ENCODE data around the gene BIN1. TPM values are rescaled to one million over a fixed set of nuclear protein-coding genes. Genes with fewer than 3 reads are reported as not detected.

BIN1 gene
- total RNA-seq, 1 experiment from 2014 or later = 26.0 TPM

GRCh38 chr2:127061375-127062273, 45.3 kb downstream of the BIN1 start:
- H3K27me3 ChIP-seq (ENCODE audit: control insufficient read depth, insufficient read depth, low read length) = no peaks in the 10 kb centered on the region
- no peaks in the 10 kb centered on the region for H3K36me3 ChIP-seq (replicated peaks; ENCODE audit: control insufficient read depth, insufficient read depth, low read length)
- no peak for DNase-seq
- H3K4me3 ChIP-seq (ENCODE audit: insufficient read depth, low read depth, low read length) = no peak overlapping the region

DNA sequence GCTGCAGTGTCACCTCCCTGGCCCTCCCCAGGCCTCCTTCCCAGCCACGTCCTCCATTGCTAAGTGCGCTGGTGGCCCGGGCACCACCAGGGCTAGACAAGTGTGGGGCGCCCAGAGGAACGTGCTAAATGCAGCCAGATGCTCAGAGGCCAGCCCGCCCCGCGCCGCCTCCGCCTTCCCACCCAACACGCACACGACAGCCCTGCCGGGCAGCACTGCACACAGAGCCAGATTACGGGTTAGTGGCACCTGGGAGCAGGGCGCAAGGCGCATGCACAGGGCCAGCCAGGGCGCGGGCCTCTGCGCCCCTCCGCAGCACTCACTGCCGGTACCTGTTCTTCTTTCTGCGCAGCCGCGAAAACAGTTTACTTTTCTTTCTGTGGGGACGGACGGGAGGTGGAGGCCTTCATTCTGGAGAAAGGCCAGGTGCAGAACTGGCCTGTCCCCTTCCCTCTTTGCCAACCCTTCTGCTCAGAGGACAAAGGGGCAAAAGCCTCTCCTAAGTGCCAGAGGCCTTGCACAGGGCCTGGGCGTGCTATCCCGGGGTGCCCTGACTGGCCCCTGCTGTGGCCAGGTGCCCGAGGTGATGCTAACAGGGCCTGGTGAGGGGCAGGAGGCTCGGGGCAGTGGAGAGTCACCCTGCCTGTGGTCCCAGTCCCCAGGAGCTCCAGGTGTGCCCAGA, 46.5 kb downstream of the BIN1 start:
- Histone ChIP-seq H3K27me3 (ENCODE audit: control insufficient read depth, insufficient read depth, low read length) (no peaks in the 10 kb centered on the region), H3K4me3 (ENCODE audit: insufficient read depth, low read depth, low read length) (no peak overlapping the region), H3K36me3 (replicated peaks; ENCODE audit: control insufficient read depth, insufficient read depth, low read length) (no peaks in the 10 kb centered on the region)
- DNase-seq = no peak

DNA sequence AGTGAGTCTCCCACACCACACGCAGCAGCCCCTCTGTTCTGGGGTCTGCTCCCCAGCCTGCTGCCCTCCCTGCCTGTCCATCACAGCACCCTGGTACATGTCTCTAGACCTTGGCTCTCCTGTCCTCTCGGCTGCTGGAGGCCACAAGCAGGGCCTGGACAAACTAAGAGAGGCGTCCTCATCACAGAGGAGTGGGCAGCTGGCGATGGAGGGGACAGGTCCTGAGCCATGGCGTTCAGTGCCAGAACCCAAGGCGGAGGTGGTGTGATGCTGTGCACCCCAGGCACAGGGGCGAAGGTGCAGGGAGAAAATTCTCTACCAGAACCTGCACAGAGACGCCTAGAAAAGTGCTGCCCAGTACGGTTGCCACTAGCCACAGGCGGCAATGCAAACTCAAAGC, 47.4 kb downstream of the BIN1 start:
- no peak for DNase-seq
- H3K4me3 ChIP-seq (ENCODE audit: insufficient read depth, low read depth, low read length) = no peak overlapping the region
- no peaks in the 10 kb centered on the region for H3K27me3 ChIP-seq (ENCODE audit: control insufficient read depth, insufficient read depth, low read length)

DNA sequence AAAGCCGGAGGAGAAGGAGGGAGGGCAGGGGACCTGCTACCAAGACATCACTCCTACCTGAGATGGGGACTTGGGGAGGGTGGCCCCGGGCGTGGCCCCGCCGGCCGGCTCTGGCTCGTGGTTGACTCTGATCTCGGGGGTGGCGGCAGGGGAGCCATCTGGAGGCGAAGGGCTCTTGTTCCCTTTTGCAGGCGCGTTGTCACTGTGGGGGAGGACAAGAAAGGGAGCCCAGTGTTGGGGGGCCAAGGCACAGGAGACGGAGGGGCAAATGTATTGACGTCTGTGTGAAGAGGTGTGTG, 48.1 kb downstream of the BIN1 start:
- Histone ChIP-seq H3K36me3 (replicated peaks; ENCODE audit: control insufficient read depth, insufficient read depth, low read length) (no peaks in the 10 kb centered on the region), H3K4me3 (ENCODE audit: insufficient read depth, low read depth, low read length) (no peak overlapping the region), H3K27me3 (ENCODE audit: control insufficient read depth, insufficient read depth, low read length) (no peaks in the 10 kb centered on the region)
- no peak for DNase-seq

More for the DNA sequence above, 47.4 kb downstream of the BIN1 start:
- no peaks in the 10 kb centered on the region for H3K36me3 ChIP-seq (replicated peaks; ENCODE audit: control insufficient read depth, insufficient read depth, low read length)

DNA sequence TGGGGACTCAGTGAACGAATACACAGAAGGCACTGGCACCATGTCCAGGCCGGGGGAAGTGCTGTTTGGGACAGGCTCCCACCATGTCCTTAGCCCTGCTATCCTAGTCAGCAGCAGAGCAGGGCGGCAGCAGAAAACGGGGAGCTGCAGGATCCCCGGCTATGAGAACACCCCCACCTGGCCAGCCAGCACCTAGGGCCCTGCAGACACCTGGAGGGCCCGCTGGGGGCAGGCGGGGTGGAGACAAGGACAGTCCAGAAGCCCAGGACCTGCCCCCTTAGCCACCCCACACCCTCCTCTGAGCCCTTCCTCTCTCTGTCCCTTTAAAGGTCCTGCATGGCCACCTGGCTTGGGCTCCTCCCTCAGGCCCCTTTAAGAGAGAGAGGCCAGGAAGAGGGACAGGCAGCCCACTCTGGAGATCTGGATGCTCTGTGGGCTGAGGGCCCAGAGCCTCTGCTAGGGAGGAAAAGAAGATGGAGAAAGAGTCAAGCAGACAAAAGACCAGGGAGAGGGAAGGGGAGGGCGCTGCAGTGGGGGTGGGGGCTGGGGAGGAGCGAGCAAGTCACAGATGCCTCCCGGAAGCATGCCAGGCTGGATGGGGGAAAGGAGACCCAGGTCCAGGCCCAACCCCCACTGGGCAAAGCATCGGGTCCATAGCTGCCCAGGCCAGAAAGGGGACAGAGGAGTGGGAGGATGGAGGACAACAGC, 48.6 kb downstream of the BIN1 start:
- no peaks in the 10 kb centered on the region for H3K36me3 ChIP-seq (replicated peaks; ENCODE audit: control insufficient read depth, insufficient read depth, low read length)
- H3K4me3 ChIP-seq (ENCODE audit: insufficient read depth, low read depth, low read length) = no peak overlapping the region
- no peak for DNase-seq
- H3K27me3 ChIP-seq (ENCODE audit: control insufficient read depth, insufficient read depth, low read length) = no peaks in the 10 kb centered on the region

- no peak for DNase-seq
- Histone ChIP-seq H3K27me3 (ENCODE audit: control insufficient read depth, insufficient read depth, low read length) (no peaks in the 10 kb centered on the region), H3K36me3 (replicated peaks; ENCODE audit: control insufficient read depth, insufficient read depth, low read length) (no peaks in the 10 kb centered on the region), H3K4me3 (ENCODE audit: insufficient read depth, low read depth, low read length) (no peak overlapping the region)
These were observed 49.3 kb downstream of the BIN1 start for GRCh38 chr2:127057371-127058245.

DNA sequence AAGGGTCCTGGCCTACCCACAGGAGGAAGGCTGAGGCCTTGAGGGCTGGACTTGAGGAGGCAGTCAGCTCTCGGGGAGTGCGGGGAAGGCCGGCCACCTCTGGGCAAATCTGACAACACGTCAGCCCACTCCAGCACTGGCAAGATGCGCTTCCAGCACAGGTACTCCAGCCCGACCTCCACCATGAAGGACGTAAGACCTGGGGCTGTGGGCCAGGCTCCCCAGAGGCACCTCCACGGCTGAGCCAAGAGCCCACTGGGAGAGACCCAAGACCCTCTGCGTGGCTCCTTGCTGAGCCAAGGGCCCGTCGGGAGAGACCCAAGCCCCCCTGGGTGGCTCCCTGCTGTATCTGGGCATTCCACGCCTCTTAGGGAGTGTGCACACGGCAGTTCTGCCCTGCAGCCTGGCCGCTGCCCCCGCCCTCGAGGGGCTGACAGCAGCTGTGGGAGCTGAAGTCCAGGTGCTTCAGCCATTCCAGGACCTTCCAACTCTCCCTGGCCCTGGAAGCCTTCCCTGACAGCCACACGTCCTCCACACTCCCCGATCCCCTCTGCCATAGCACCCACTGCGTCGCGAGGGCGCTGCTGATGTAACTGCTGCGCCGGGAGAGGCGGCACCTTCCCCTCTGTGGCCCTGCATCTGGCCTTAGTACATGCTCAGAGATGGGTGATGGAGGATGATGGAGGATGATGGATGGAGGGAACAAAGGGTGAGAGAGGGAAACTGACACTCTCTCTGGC, 50.2 kb downstream of the BIN1 start:
- Histone ChIP-seq H3K4me3 (ENCODE audit: insufficient read depth, low read depth, low read length) (no peak overlapping the region), H3K36me3 (replicated peaks; ENCODE audit: control insufficient read depth, insufficient read depth, low read length) (no peaks in the 10 kb centered on the region), H3K27me3 (ENCODE audit: control insufficient read depth, insufficient read depth, low read length) (no peaks in the 10 kb centered on the region)
- no peak for DNase-seq

DNA sequence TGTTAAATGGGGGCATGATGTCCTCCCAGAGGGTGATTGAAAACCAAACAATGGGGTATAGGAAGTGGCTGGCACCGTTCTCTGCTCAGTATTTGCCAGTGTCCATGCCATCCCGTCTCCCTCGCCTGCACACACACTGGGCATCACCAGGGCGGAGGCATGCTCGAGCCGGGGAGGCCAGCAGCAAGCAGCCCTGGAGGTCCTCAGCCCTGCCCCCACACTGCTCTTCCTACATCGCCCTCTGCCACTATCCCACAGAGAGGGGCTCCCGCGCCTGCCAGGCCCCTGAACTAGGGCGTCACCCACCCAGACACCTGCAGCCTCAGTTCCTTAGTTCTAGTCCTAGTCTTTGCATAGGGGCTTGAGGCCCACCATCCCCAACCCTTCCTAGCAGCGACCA, 50.9 kb downstream of the BIN1 start:
- Histone ChIP-seq H3K36me3 (replicated peaks; ENCODE audit: control insufficient read depth, insufficient read depth, low read length) (no peaks in the 10 kb centered on the region), H3K27me3 (ENCODE audit: control insufficient read depth, insufficient read depth, low read length) (no peaks in the 10 kb centered on the region), H3K4me3 (ENCODE audit: insufficient read depth, low read depth, low read length) (no peak overlapping the region)
- DNase-seq = no peak

DNA sequence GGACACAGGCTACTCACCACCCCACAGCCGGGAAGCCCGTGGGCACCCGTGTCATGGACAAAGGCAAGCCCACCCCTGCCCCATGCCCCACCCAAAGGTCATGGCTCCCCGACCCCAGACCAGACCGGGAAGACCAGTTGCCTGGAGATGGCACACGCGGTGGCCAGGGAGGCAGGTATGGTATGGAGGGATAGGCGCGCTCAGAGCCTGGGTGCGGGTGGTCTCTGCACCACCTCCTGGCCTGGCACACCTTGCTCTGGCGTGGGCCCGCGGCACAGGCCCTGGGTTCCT, 51.2 kb downstream of the BIN1 start:
- H3K27me3 ChIP-seq (ENCODE audit: control insufficient read depth, insufficient read depth, low read length) = no peaks in the 10 kb centered on the region
- no peak overlapping the region for H3K4me3 ChIP-seq (ENCODE audit: insufficient read depth, low read depth, low read length)
- no peak for DNase-seq
- no peaks in the 10 kb centered on the region for H3K36me3 ChIP-seq (replicated peaks; ENCODE audit: control insufficient read depth, insufficient read depth, low read length)

GRCh38 chr2:127054996-127055785, 51.8 kb downstream of the BIN1 start:
- Histone ChIP-seq H3K4me3 (ENCODE audit: insufficient read depth, low read depth, low read length) (no peak overlapping the region), H3K36me3 (replicated peaks; ENCODE audit: control insufficient read depth, insufficient read depth, low read length) (no peaks in the 10 kb centered on the region), H3K27me3 (ENCODE audit: control insufficient read depth, insufficient read depth, low read length) (no peaks in the 10 kb centered on the region)
- DNase-seq = peak; percentile 54

- no peaks in the 10 kb centered on the region for H3K36me3 ChIP-seq (replicated peaks; ENCODE audit: control insufficient read depth, insufficient read depth, low read length)
- no peak for DNase-seq
- no peaks in the 10 kb centered on the region for H3K27me3 ChIP-seq (ENCODE audit: control insufficient read depth, insufficient read depth, low read length)
- H3K4me3 ChIP-seq (ENCODE audit: insufficient read depth, low read depth, low read length) = no peak overlapping the region
These were observed 52.4 kb downstream of the BIN1 start for GRCh38 chr2:127054604-127054930.

DNA sequence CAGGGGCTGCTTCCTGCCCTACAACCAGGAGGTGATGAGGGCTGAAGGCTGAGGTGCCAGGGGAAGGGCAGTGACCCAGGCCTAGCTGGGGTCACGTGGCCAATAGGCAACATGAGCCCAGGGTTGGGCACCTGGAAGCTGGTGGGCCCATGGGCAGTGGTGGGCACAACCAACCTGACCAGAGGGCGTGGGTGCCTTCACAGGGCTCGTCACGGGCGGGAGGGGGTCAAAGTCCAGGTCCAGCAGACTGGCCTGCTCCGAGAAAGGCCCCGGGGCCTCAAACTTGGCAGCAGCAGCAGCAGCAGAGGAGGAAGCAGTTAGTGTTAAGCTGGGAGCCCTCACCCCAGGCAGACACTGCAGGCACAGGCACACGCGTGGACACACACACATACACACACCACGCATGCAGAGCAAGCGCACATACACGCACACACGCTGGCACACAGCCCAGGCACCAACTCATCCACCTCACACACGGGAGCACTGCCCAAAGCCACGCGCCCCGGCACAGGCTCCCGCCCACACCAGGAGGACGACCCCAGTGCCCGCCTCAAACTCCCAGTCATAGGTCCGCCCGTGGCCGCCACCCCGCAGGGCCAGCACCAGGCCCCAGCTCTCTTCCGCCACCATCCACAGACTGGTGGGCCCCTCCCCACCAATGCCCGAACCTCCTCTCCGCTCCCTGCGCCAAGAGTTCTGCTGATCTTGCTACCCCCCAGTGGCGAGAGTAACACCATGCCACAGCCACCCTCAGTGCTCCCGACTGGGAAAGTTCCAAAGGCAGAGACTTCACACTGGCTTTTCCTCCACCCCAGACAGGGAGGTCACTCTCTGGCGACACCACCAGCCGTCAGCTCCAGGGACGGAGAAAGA, 53.0 kb downstream of the BIN1 start:
- no peaks in the 10 kb centered on the region for H3K27me3 ChIP-seq (ENCODE audit: control insufficient read depth, insufficient read depth, low read length)

More for the DNA sequence above, 53.0 kb downstream of the BIN1 start:
- H3K36me3 ChIP-seq (replicated peaks; ENCODE audit: control insufficient read depth, insufficient read depth, low read length) = no peaks in the 10 kb centered on the region
- DNase-seq = peak; percentile 70
- no peak overlapping the region for H3K4me3 ChIP-seq (ENCODE audit: insufficient read depth, low read depth, low read length)

Measured in H7 (cell line).